Neural cell (in vitro differentiated cells): Measurements from ENCODE around the gene SUGCT. TPM values are rescaled to one million over a fixed set of nuclear protein-coding genes. Genes with fewer than 3 reads are reported as not detected.

Experiments used
- H2AFZ ChIP-seq: fragments of 200-600, 300-800 bp; sonication (generic), shearing (Covaris generic); 2 replicates; pipeline ENCODE4 v1.6.0; 2014; ENCODE audit warnings: low read depth, mild to moderate bottlenecking, antibody characterized with exemption, low read length, moderate library complexity
- H3F3A ChIP-seq: fragments of 200-600 bp; shearing (Covaris generic); 2 replicates; pipeline ENCODE4 v1.6.1; 2016; ENCODE audit warnings: mild to moderate bottlenecking, moderate library complexity, mixed read lengths, antibody characterized with exemption, low read length; ENCODE audit not compliant: insufficient read depth, poor library complexity, severe bottlenecking
- H3K27ac ChIP-seq: fragments of 200-600, 300-800 bp; sonication (generic), shearing (Covaris generic); 2 replicates; pipeline ENCODE4 v1.5.1; 2014; ENCODE audit warnings: mild to moderate bottlenecking, low read length, moderate library complexity
- H3K27me3 ChIP-seq: fragments of 300-800, 200-600 bp; sonication (generic), shearing (Covaris generic); 2 replicates; pipeline ENCODE4 v1.6.0; 2014; ENCODE audit warnings: mild to moderate bottlenecking, low read depth, low read length, moderate library complexity; ENCODE audit not compliant: insufficient read depth
- H3K36me3 ChIP-seq: fragments of 300-800, 200-600 bp; sonication (generic), shearing (Covaris generic); 2 replicates; pipeline ENCODE4 v1.5.1; 2014; ENCODE audit warnings: mild to moderate bottlenecking, antibody characterized with exemption, low read length, moderate library complexity; ENCODE audit not compliant: insufficient read depth
- H3K4me2 ChIP-seq: fragments of 300-800, 200-600 bp; sonication (generic), shearing (Covaris generic); 2 replicates; pipeline ENCODE4 v1.6.0; 2014; ENCODE audit warnings: mild to moderate bottlenecking, low read length
- H3K4me3 ChIP-seq: fragments of 300-800, 200-600 bp; sonication (generic), shearing (Covaris generic); 2 replicates; pipeline ENCODE4 v1.5.1; 2014; ENCODE audit warnings: mild to moderate bottlenecking, low read length, moderate library complexity
- H3K79me2 ChIP-seq: fragments of 200-600 bp; shearing (Covaris generic); replicated peaks from 2 replicates; pipeline ENCODE4 v1.6.0; 2014; ENCODE audit warnings: mild to moderate bottlenecking, low read length, moderate library complexity; ENCODE audit not compliant: insufficient read depth
- H3K9ac ChIP-seq: fragments of 300-800, 200-600 bp; sonication (generic), shearing (Covaris generic); 2 replicates; pipeline ENCODE4 v1.6.1; 2016; ENCODE audit warnings: mild to moderate bottlenecking, low read length, mixed read lengths
- H3K9me2 ChIP-seq: fragments of 200-600 bp; shearing (Covaris generic); 2 replicates; pipeline ENCODE4 v1.6.1; 2016; ENCODE audit warnings: mild to moderate bottlenecking, low read length, mixed read lengths; ENCODE audit not compliant: insufficient read depth
- H3K9me3 ChIP-seq: fragments of 200-600, 300-800 bp; sonication (generic), shearing (Covaris generic); 2 replicates; pipeline ENCODE4 v1.6.1; 2016; ENCODE audit warnings: mild to moderate bottlenecking, mixed run types, low read length, moderate library complexity, mixed read lengths
- H4K20me1 ChIP-seq: fragments of 200-600 bp; shearing (Covaris generic); 2 replicates; pipeline ENCODE4 v1.6.1; 2016; ENCODE audit warnings: mild to moderate bottlenecking, mixed run types; ENCODE audit not compliant: insufficient read depth
- CTCF ChIP-seq: fragments of 450-650 bp; IDR thresholded peaks from 2 replicates; pipeline ENCODE4 v1.5.1; 2014; ENCODE audit warnings: antibody characterized with exemption, mild to moderate bottlenecking, moderate library complexity; ENCODE audit not compliant: poor library complexity, severe bottlenecking
- EP300 ChIP-seq: fragments of 450-650 bp; conservative IDR thresholded peaks from 2 replicates; pipeline ENCODE4 v1.6.1; 2014; ENCODE audit warnings: antibody characterized with exemption, mild to moderate bottlenecking, moderate library complexity; ENCODE audit not compliant: poor library complexity, severe bottlenecking
- EZH2 ChIP-seq: fragments of 200-600, 300-800 bp; shearing (Covaris generic), sonication (generic); IDR thresholded peaks from 2 replicates; pipeline ENCODE4 v1.6.1; 2014; ENCODE audit warnings: antibody characterized with exemption, low read length, borderline replicate concordance, mild to moderate bottlenecking; ENCODE audit not compliant: insufficient read depth, poor library complexity, severe bottlenecking
- MXI1 ChIP-seq: fragments of 450-650 bp; conservative IDR thresholded peaks from 2 replicates; pipeline ENCODE4 v1.6.1; 2014; ENCODE audit warnings: antibody characterized with exemption, mild to moderate bottlenecking; ENCODE audit not compliant: poor library complexity, severe bottlenecking
- POLR2AphosphoS5 ChIP-seq: IDR thresholded peaks from 2 replicates; pipeline ENCODE4 v1.6.1; 2012
- RAD21 ChIP-seq: fragments of 450-650 bp; conservative IDR thresholded peaks from 2 replicates; pipeline ENCODE4 v1.6.1; 2014; ENCODE audit warnings: antibody characterized with exemption, mild to moderate bottlenecking, moderate library complexity
- REST ChIP-seq: IDR thresholded peaks from 2 replicates; pipeline ENCODE4 v1.6.1; 2012; ENCODE audit warnings: borderline replicate concordance
- SMC3 ChIP-seq: fragments of 450-650 bp; conservative IDR thresholded peaks from 2 replicates; pipeline ENCODE4 v1.6.1; 2014; ENCODE audit warnings: antibody characterized with exemption, mild to moderate bottlenecking, moderate library complexity; ENCODE audit not compliant: poor library complexity
- TAF1 ChIP-seq: IDR thresholded peaks from 2 replicates; pipeline ENCODE4 v1.6.1; 2012; ENCODE audit warnings: low read depth
- polyA plus RNA-seq: library from polyadenylated mRNA; depleted of rRNA; stranded (reverse); fragments of >200 nt; gene quantifications from 2 replicates; pipeline ENCODE4 v1.2.3, GENCODE V29; 2014

The SUGCT gene
- polyA plus RNA-seq, 1 donor from 2014 or later = not detected

- Histone ChIP-seq H3F3A (no peaks in the 10 kb centered on the region), H3K9me3 (no peaks in the 10 kb centered on the region), H4K20me1 (no peaks in the 10 kb centered on the region), H3K79me2 (no peaks in the 10 kb centered on the region), H3K9me2 (no peaks in the 10 kb centered on the region), H3K27ac (no peak overlapping the region), H3K9ac (no peak overlapping the region), H3K36me3 (no peaks in the 10 kb centered on the region), H3K27me3 (no peaks in the 10 kb centered on the region), H3K4me2 (no peak overlapping the region), H3K4me3 (no peak overlapping the region), H2AFZ (no peak overlapping the region)
- no peak for TF ChIP-seq TAF1
- TF ChIP-seq POLR2AphosphoS5 = no peak
- no peak for TF ChIP-seq REST
- no peak for TF ChIP-seq MXI1
- no peak for TF ChIP-seq EP300
- TF ChIP-seq CTCF = no peak
- TF ChIP-seq EZH2 = no peak
- TF ChIP-seq RAD21 = no peak
- no peak for TF ChIP-seq SMC3
Observed at GRCh38 chr7:40418448-40418847, 283.6 kb downstream of the SUGCT start.

- Histone ChIP-seq H3F3A (no peaks in the 10 kb centered on the region), H3K4me2 (no peak overlapping the region), H3K27me3 (no peaks in the 10 kb centered on the region), H3K79me2 (no peaks in the 10 kb centered on the region), H3K27ac (no peak overlapping the region), H4K20me1 (no peaks in the 10 kb centered on the region), H2AFZ (no peak overlapping the region), H3K36me3 (no peaks in the 10 kb centered on the region), H3K9me3 (no peaks in the 10 kb centered on the region), H3K4me3 (no peak overlapping the region), H3K9me2 (no peaks in the 10 kb centered on the region), H3K9ac (no peak overlapping the region)
- TF ChIP-seq POLR2AphosphoS5 = no peak
- no peak for TF ChIP-seq MXI1
- no peak for TF ChIP-seq REST
- no peak for TF ChIP-seq RAD21
- no peak for TF ChIP-seq EZH2
- no peak for TF ChIP-seq CTCF
- TF ChIP-seq EP300 = no peak
- TF ChIP-seq TAF1 = no peak
- no peak for TF ChIP-seq SMC3
Observed at GRCh38 chr7:40418983-40419382, 284.2 kb downstream of the SUGCT start.
